ENCODE results near the gene LAG3. TPM values are rescaled to one million over a fixed set of nuclear protein-coding genes. Genes with fewer than 3 reads are reported as not detected.

The LAG3 gene
- total and polyA plus RNA-seq, 10 donors, result 3.7 to 29.4 (median 12.7) TPM

DNA sequence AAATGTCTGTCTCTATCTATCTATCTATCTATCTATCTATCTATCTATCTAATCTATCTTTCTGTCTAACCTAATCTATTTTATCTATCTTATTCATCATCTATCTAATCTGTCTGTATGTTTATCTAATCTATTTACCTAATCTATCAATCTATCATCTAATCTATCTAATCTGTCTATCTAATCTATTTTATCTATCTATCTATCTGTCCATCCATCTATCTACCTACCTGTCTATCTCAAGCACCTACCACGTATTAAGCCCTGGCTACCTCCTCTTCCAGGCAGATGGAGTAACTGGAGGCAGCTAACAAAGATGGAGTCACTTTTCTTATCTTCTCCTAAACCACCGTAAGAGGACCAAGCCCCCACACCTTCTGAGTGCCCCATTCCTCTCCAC is 22.8 kb downstream of the LAG3 start:
- H3K27ac ChIP-seq, result no peak overlapping the region
- peaks cover 3 to 31% (median 21%) of the 10 kb centered on the region in 6 donors for H3K4me1 ChIP-seq
- TF ChIP-seq POLR2A (IDR thresholded peaks at IDR 0.05) (no peak), CTCF (IDR thresholded peaks at IDR 0.05 in 8 of 11, conservative IDR thresholded peaks at IDR 0.05 in 3 of 11) (no peak), POLR2AphosphoS5 (IDR thresholded peaks at IDR 0.05) (no peak)
- WGBS, 5 donors, result 83 to 92% (median 90%) methylated on average over 2 of the region's 2 CpGs
- H3K27me3 ChIP-seq (replicated peaks in 1 of 7), result peaks cover 0 to 23% (median 0%) of the 10 kb centered on the region in 7 donors
- H3K9me3 ChIP-seq, result no peaks in the 10 kb centered on the region
- intact Hi-C loops (cut with DNase I; ENCODE audit: low total_unique reads), result no loop called here
- DNase-seq, result no peak
- H3K4me3 ChIP-seq, result no peak overlapping the region
- H3K36me3 ChIP-seq, result peaks cover 0 to 43% (median 2%) of the 10 kb centered on the region in 6 donors

GRCh38 chr12:6796576-6796975 is 24.3 kb downstream of the LAG3 start:
- intact Hi-C loops (cut with DNase I; ENCODE audit: low total_unique reads), result no loop called here

GRCh38 chr12:6799147-6799546 is 26.8 kb downstream of the LAG3 start:
- WGBS, 5 donors, result 76 to 89% (median 86%) methylated on average over 5 of the region's 5 CpGs
- DNase-seq, result no peak
- H3K9me3 ChIP-seq, result no peaks in the 10 kb centered on the region
- intact Hi-C loops (cut with DNase I; ENCODE audit: low total_unique reads), result no loop called here
- H3K27ac ChIP-seq, result no peak overlapping the region
- peaks cover 0 to 22% (median 0%) of the 10 kb centered on the region in 7 donors for H3K27me3 ChIP-seq (replicated peaks in 1 of 7)
- peaks cover 0 to 2% (median 0%) of the 10 kb centered on the region in 6 donors for H3K4me1 ChIP-seq
- TF ChIP-seq POLR2AphosphoS5 (IDR thresholded peaks at IDR 0.05) (no peak), CTCF (IDR thresholded peaks at IDR 0.05 in 8 of 11, conservative IDR thresholded peaks at IDR 0.05 in 3 of 11) (no peak), POLR2A (IDR thresholded peaks at IDR 0.05) (no peak)
- peaks cover 0 to 79% (median 11%) of the 10 kb centered on the region in 6 donors for H3K36me3 ChIP-seq
- H3K4me3 ChIP-seq, result no peak overlapping the region

More at GRCh38 chr12:6796576-6796975, 24.3 kb downstream of the LAG3 start:
- H3K4me3 ChIP-seq, result no peak overlapping the region
- TF ChIP-seq CTCF (IDR thresholded peaks at IDR 0.05 in 8 of 11, conservative IDR thresholded peaks at IDR 0.05 in 3 of 11) (no peak), POLR2A (IDR thresholded peaks at IDR 0.05) (no peak), POLR2AphosphoS5 (IDR thresholded peaks at IDR 0.05) (no peak)
- DNase-seq, result no peak
- H3K27ac ChIP-seq, result no peak overlapping the region
- peaks cover 3 to 28% (median 20%) of the 10 kb centered on the region in 6 donors for H3K4me1 ChIP-seq
- no peaks in the 10 kb centered on the region for H3K9me3 ChIP-seq
- peaks cover 0 to 23% (median 0%) of the 10 kb centered on the region in 7 donors for H3K27me3 ChIP-seq (replicated peaks in 1 of 7)
- 87 to 92% (median 91%) methylated on average over 4 of the region's 4 CpGs for WGBS, 5 donors
- H3K36me3 ChIP-seq, result peaks cover 0 to 57% (median 2%) of the 10 kb centered on the region in 6 donors

DNA sequence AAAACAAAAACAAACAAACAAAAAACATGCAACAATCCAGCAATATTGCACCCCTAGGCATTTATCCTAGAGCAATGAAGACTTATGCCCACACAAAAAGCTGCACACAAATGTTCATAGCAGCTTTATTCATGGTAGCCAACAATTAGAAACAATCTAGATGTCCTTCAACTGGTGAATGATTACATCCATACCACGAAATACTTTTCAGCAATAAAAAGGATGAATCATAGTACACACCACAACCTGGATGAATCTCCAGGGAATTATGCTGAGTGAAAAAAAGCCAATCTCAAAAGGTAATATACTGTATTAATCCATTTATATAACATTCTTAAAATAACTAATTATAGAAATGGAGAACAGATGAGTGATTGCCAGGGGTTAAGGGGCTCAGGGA is 34.9 kb downstream of the LAG3 start:
- H3K4me3 ChIP-seq, result no peak overlapping the region

More for the DNA sequence above, 34.9 kb downstream of the LAG3 start:
- peaks cover 0 to 3% (median 0%) of the 10 kb centered on the region in 7 donors for H3K27me3 ChIP-seq (replicated peaks in 1 of 7)
- no peaks in the 10 kb centered on the region for H3K9me3 ChIP-seq
- intact Hi-C loops (cut with DNase I; ENCODE audit: low total_unique reads), result no loop called here
- DNase-seq, result no peak
- H3K4me1 ChIP-seq, result peaks cover 0 to 6% (median 4%) of the 10 kb centered on the region in 6 donors
- WGBS, 5 donors, result 55 to 75% (median 69%) methylated on average over 1 of the region's 1 CpG
- no peak overlapping the region for H3K27ac ChIP-seq
- H3K36me3 ChIP-seq, result peaks cover 0 to 26% (median 7%) of the 10 kb centered on the region in 6 donors
- TF ChIP-seq POLR2A (IDR thresholded peaks at IDR 0.05) (no peak), CTCF (IDR thresholded peaks at IDR 0.05 in 8 of 11, conservative IDR thresholded peaks at IDR 0.05 in 3 of 11) (no peak), POLR2AphosphoS5 (IDR thresholded peaks at IDR 0.05) (no peak)

Measured in spleen (tissue), 11 donors.